Measurements from ENCODE around the gene FN3K.
A peak's percentile ranks its signal among the peaks of the same experiment; 100 is the strongest.
"Not testable (repeated sequence)": the region's sequence is repeated elsewhere in the genome, so short reads cannot be mapped to it uniquely, and the experiment has no call there.

FN3K gene

GRCh38 chr17:82737967-82738877, 2.8 kb downstream of the FN3K start:
- no peak for DNase-seq

GRCh38 chr17:82740906-82741759, 5.7 kb downstream of the FN3K start:
- no peak for DNase-seq

- DNase-seq = no peak
Measured at GRCh38 chr17:82743344-82744219, 8.2 kb downstream of the FN3K start.

GRCh38 chr17:82744736-82745135, 9.3 kb downstream of the FN3K start:
- not testable (repeated sequence) for DNase-seq

- DNase-seq = no peak
Measured at GRCh38 chr17:82745524-82745923, 10.1 kb downstream of the FN3K start.

GRCh38 chr17:82748756-82749155, 13.3 kb downstream of the FN3K start:
- no peak for DNase-seq

- DNase-seq = no peak
Measured at GRCh38 chr17:82750241-82750908, 15.0 kb downstream of the FN3K start.

GRCh38 chr17:82751171-82751570, 15.8 kb downstream of the FN3K start:
- DNase-seq = no peak

GRCh38 chr17:82751571-82752370, 16.4 kb downstream of the FN3K start, which contains the start of gene TBCD:
Gene TBCD, plus strand, starts transcription at chr17:82752065. Its CDS starts 129 bp downstream, at chr17:82752194.
- peak; percentile 89 for DNase-seq

GRCh38 chr17:82752371-82753200, 17.2 kb downstream of the FN3K start:
- DNase-seq = no peak

GRCh38 chr17:82753201-82753464, 17.7 kb downstream of the FN3K start:
- DNase-seq = no peak

GRCh38 chr17:82754297-82755208, 19.1 kb downstream of the FN3K start:
- DNase-seq = no peak

GRCh38 chr17:82756166-82756565, 20.8 kb downstream of the FN3K start:
- DNase-seq = no peak

- no peak for DNase-seq
Measured at GRCh38 chr17:82765371-82765770, 30.0 kb downstream of the FN3K start.

GRCh38 chr17:82767041-82767754, 31.8 kb downstream of the FN3K start:
- no peak for DNase-seq

- DNase-seq = no peak
Measured at GRCh38 chr17:82769041-82769440, 33.6 kb downstream of the FN3K start.

GRCh38 chr17:82772026-82772425, 36.6 kb downstream of the FN3K start:
- DNase-seq = no peak

- DNase-seq = not testable (repeated sequence)
Measured at GRCh38 chr17:82774456-82774855, 39.0 kb downstream of the FN3K start.

Measured in NCI-H1105 (cell line).